ENCODE results near the gene ANP32D. TPM values are rescaled to one million over a fixed set of nuclear protein-coding genes. Genes with fewer than 3 reads are reported as not detected.
"Not testable (repeated sequence)": the region's sequence is repeated elsewhere in the genome, so short reads cannot be mapped to it uniquely, and the experiment has no call there.

The ANP32D gene
- polyA plus RNA-seq (2014; cell fraction: cytosol; rRNA removed) = not detected in 2 replicates
- polyA plus RNA-seq (2014; cell fraction: nucleus; rRNA removed) = not detected in 2 replicates

DNA sequence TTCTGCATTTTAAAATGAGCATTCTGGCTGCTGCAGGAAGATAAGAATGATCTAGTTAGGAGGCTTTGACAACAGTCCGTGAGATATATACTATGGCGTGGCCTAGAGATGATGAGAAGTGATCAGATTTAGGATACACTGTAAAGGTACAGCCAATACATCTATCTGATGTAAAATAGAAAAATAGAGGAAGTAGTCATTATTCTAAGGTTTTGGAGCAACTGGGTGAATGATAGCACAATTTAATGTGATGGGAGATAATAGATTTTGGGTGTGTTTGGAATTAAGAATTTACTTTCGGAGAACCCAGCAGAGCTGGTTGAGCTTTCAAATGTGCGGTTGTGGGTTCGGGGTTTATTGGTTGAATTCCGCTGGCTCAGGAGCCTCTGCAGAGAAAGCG, at the start of gene ANP32D:
ANP32D (plus strand) TSS at position 301 of the 400 bp plus-strand sequence. CDS start 106 bp downstream, outside the sequence.
- no peak for DNase-seq (ENCODE audit: low spot score)

DNA sequence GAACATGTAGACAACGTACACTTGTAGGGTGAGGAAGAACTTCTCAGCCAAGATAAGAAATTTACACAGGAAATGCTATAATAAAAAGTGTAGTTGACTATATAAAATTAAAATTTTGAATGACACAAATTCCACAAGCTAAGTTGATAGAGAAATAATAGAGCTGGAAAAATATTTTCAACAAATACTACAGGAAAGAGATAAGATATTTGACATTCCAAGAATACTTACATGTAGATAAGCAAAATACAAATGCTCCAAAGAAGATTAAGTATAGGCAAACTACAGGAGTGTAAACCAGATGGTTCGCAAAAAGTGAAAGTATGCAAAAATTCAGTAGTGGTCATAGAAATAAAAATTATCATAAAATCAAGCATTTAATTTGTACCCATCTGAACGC, 49.2 kb upstream of the ANP32D start:
- no peak for DNase-seq (ENCODE audit: low spot score)

DNA sequence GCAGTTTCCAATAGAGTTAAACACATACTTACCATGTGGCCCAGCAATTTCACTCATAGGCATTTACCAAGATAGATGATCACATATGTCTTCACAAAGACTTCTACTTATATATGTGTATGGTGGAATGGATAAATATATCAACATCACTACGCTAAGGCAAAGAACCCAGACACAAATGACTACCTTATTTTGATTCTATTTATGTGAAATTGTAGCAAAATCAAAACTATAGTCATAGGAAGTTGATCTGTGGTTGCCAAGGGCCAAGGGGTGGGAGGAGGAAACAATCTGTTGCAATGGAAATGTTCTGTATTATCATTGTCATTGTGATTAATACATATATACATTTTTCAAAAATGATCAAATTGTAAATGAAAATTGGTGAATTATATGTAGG, 47.7 kb upstream of the ANP32D start:
- DNase-seq (ENCODE audit: low spot score) = no peak

DNA sequence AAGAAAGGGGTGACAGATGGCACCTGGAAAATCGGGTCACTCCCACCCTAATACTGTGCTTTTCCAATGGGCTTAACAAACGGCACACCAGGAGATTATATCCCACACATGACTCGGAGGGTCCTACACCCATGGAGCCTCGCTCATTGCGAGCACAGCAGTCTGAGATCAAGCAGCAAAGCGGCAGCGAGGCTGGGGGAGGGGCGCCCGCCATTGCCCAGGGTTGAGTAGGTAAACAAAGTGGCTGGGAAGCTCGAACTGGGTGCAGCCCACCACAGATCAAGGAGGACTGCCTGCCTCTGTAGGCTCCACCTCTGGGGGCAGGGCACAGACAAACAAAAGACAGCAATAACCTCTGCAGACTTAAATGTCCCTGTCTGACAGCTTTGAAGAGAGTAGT, 38.3 kb upstream of the ANP32D start:
- not testable (repeated sequence) for DNase-seq (ENCODE audit: low spot score)

DNA sequence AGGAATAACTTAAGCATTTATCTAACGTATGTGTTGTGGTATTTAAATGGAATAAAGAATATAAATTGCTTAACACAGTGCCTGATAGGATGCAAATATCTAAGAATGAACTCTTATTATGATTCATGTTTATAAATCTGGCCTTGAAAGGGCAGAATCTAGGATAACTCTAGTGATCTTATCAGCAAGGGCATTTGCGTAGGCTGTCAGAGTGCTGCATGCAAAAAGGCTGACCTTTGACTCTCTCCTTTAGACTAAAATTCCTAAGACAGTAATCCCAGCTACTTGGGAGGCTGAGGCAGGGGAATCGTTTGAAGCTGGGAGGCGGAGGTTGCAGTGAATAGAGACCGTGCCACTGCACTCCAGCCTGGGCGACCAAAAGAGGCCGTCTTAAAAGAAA, 31.3 kb upstream of the ANP32D start:
- DNase-seq (ENCODE audit: low spot score) = no peak

DNA sequence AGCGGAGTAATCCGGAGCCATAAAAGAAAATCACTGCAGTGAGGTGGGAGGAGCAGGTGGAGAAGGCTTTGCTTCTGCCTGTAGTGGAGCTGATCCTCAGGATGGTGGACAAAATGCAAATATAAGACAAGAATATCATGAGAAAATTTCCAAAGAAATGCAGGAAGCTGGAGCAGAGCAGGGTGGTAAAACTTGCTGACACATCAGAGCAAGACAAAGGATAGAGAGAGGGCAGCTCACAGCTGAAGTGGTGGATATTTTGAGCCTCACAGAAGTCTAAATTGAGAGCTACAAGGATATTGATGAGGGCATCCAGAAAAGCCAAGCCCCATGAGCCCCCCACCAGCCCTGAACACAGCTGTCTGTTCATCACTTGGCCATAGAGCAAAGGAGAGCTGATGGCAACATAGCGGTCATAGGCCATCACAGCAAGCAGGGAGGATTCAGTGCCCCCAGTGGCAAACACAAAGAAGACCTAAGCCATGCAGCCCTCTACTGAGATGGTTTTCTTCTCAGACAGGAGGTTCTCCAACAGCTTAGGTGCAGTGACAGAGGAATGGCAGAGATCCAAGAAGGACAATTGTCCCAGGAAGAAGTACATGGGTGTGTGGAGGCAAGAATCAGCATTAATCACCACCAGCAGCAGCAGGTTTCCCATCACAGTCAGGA, 30.0 kb upstream of the ANP32D start:
- DNase-seq (ENCODE audit: low spot score) = peak; percentile 32

DNA sequence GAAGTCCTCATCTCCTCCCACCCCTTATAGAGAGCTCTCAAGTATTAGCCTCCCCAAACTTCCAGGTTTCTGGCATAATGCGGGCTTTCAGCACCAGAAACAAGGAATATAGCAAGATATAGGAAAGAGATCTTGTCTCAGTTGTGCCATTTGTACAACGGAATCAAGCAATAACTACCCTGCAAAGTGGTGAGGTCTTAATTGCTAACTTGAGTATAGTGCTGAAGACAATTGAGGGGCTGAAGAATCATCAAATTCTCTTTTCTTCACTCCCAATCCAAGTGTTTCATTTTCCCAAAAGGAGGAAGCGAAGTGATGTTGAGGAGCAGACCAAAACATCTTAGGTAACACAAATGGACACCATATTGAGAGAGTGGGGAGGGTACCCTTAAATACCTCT, 26.8 kb upstream of the ANP32D start:
- DNase-seq (ENCODE audit: low spot score) = no peak

DNA sequence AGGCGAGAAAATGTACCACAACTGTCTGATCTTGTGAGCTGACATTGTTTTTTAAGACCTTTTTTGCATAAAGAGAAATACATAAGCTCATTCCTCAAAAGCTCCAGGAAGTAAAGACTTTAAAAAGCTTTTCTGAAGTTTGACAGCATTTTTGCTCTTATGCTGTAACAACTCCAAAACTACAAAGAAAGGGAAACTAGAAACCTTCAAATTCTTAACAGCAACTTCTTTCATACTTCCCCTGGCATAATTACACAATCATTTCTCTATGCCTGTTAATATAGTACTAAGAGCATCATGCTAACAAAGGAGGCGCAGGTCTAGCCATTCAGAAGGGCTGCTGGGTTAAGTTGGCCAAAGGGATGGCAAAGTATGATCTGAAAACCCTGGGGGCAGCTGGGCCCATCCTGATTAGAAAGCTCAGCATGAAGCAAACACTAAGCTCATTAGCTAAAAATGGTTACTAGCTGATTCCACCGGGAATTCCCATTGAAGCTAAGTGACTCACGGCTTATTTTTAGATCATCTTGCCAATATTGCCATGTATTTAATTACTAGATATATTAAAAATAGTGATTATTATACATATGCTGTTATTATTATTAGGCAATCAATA, 26.1 kb upstream of the ANP32D start:
- no peak for DNase-seq (ENCODE audit: low spot score)

DNA sequence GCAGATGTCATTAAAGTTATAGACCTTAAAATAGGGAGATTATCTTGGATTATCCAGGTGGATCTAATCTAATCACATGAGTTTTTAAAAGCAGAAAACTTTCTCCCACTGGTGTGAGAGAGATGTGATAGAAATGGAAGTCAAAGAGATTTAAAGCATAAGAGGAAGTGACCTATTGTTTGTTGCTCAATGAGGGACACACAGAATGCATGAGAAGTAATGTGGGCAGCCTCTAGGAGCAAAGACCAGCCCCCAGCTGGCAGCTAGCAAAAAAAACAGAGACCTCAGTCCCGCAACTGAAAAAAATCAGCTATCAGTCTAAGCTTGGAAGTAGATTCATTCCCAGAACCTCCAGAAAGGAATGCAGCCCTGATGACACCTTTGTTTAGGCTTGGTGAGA, 24.6 kb upstream of the ANP32D start:
- no peak for DNase-seq (ENCODE audit: low spot score)

DNA sequence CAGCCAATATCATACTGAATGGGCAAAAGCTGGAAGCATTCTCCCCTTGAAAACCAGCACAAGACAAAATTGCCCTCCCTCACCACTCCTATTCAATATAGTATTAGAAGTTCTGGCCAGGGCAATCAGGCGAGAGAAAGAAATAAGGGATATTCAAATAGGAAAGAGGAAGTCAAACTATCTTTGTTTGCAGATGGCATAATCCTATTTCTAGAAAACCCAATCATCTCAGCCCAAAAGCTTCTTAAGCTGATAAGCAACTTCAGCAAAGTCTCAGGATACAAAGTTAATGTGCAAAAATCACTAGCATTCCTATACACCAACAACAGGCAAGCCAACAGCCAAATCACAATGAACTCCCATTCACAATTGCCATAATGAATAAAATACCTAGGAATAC, 21.0 kb upstream of the ANP32D start:
- DNase-seq (ENCODE audit: low spot score) = no peak

DNA sequence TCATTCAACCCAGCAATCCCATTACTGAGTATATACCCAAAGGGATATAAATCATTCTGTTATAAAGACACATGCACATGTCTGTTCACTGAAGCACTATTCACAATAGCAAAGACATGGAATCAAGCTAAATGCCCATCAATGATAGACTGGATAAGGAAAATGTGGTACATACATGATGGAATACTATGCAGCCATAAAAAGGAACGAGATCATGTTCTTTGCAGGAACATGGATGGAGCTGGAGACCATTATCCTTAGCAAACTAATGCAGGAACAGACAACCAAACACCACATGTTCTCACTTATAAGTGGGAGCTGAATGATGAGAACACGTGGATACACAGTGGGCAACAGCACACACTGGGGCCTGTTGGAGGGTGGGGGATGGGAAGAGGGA, 19.4 kb upstream of the ANP32D start:
- not testable (repeated sequence) for DNase-seq (ENCODE audit: low spot score)

DNA sequence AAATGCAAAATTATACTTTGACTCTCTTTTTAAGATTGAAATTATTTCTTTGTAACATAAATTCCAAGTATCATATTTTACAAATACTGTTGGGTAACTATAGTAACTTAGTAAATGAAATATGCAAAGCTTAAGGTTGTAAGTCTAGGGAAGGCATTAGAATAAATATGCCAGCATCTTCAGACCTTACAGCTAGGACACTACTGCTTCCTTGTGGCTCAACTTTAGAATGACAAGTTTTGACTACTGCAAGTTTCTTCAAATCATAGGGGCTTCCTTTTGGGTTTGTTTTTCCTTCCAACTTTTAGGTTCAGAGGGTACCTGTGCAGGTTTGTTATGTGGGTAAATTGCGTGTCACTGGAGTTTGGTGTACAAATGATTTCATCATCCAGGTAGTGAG, 17.7 kb upstream of the ANP32D start:
- DNase-seq (ENCODE audit: low spot score) = peak; percentile 12

DNA sequence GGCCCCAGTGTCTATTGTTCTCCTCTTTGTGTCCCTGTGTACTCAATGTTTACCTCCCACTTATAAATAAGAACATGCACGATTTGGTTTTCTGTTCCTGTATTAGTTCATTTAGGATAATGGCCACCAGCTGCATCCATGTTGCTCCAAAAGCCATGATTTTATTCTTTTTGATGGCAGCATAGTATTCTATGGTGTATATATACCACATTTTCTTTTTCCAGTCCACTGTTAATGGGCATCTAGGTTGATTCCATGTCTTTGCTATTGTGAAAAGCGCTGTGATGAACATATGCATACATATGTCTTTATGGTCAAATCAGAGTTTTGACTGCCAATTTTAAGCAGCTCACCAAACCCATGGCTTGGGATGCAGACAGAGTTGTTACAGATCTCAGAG, 17.2 kb upstream of the ANP32D start:
- DNase-seq (ENCODE audit: low spot score) = no peak

DNA sequence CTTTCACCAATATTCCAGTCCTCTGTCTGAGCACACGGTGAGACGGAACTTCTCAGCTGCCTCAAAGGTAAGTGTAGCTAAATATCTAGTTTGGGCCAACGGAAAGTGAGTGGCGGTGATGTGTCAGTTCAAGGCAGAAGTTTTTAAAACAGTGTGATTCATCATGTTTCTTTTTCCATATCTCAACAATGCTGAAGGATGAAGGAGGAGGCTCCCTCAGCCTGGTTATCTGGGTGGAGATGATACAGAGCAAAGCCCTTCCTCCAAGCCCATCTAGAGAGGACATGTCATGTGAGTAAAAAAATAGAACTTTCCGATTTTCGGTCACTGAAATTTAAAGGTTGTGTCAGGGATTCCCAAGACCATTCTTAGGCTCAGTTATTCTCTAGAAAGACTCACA, 13.1 kb upstream of the ANP32D start:
- DNase-seq (ENCODE audit: low spot score) = no peak

DNA sequence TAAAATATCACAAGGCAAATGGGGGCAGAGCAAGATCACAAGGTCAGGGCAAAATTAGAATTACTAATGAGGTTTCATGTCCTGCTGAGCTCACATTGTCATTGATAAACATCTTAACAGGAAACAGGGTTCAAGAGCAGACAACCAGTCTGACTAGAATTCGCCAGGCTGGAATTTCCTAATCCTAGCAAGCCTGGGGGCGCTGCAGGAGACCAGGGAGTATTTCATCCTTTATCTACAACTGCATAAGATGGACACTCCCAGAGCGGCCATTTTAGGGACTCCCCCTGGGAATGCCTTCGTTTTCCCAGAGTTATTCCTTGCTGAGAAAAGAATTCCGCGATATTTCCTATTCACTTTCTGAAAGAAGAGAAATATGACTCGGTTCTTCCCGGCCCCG, 3.3 kb upstream of the ANP32D start:
- DNase-seq (ENCODE audit: low spot score) = not testable (repeated sequence)

DNA sequence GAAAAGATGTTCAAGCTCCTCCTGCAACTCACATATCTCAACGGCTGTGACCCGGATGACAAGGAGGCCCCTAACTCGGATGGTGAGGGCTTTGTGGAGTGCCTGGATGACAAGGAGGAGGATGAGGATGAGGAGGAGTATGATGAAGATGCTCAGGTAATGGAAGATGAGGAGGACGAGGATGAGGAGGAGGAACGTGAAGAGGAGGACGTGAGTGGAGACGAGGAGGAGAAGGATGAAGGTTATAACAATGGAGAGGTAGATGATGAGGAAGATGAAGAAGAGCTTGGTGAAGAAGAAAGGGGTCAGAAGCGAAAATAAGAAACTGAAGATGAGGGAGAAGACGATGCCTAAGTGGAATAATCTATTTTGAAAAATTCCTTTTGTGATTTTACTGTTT, 702 bp downstream of the ANP32D start:
- no peak for DNase-seq (ENCODE audit: low spot score)

DNA sequence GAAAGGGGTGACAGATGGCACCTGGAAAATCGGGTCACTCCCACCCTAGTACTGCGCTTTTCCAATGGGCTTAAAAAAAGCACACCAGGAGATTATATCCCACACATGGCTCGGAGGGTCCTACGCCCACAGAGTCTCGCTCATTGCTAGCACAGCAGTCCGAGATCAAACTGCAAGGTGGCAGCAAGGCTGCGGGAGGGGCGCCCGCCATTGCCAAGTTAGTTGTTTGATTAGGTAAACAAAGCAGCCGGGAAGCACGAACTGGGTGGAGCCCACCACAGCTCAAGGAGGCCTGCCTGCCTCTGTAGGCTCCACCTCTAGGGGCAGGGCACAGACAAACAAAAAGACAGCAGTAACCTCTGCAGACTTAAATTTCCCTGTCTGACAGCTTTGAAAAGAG, 2.1 kb downstream of the ANP32D start:
- not testable (repeated sequence) for DNase-seq (ENCODE audit: low spot score)

DNA sequence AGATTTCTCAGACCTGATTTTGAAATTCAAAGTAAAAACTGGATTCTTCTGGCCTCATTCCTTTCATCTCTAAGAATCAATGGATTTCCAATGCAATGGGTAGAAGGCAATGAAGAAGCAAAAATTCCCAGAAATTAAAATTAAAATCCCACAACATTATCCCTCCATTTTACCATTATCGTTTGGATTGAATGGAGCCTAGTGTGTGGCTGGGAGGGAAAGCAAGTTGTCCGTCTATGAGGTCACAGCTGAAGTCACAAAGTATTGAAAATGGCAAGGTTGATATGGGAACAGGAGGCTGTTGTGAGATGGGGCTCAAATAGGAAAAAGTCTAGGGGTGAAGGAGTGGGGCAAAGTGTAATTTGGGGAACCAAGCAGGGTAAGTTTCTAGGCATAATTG, 9.8 kb downstream of the ANP32D start, which contains the start of gene C12orf54:
C12orf54 (plus strand) TSS at position 301 of the 400 bp plus-strand sequence. CDS start 799 bp downstream, outside the sequence.
- no peak for DNase-seq (ENCODE audit: low spot score)

DNA sequence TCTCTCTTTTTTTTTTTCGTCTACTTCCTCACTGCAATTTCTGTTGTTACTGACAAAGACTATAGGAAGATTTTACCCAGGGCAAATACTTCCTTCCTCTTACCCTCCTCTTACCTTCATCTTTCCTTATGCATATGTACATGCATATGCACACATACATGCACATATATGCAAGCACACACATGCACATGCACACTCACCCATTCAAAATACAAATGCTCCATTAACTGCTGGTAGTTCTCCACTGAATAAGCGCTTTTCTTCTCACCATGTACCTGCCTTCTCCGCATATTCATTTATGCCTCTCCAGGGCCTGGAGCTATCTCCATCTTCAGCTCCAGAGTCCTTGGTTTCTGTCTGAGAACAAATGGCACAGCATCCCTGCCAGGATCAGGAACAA, 10.6 kb downstream of the ANP32D start:
- DNase-seq (ENCODE audit: low spot score) = no peak

DNA sequence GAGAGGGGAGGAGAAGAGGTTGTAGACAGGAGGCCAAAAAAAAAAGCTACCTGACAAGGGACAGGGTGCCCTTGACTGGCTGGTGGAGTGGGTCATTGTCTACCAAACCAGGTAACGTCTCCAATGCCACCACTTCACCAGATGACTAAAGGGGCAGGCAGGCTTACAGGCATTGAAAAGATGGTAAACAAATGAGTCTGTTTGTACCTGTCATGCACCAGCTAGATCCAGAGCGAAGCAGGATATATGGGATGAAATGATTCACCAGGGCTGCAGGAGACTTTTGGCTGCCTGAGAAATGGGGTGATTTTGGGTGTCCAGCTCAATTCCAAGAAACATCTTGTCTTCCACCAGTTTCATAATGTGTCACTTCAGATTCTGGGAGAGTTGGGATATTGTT, 13.9 kb downstream of the ANP32D start:
- DNase-seq (ENCODE audit: low spot score) = no peak

DNA sequence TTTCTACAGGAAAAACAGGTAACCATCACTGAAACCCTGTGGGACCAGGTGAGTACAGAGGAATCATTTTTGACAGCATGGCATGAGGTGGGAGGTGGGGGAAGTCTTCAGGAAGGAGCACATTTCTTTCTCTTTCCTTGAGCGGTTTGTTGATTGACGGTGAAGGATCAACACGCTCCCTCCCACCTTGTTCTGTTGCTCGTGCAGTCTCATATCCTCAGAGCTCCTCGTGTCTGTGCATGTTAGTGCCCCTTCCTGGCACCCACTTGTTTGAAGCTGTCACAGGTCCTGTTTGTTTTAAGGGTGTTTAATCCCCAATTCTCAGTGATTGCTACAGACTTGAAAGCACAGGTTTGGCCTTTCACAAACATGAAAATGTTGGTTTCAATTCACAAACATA, 14.3 kb downstream of the ANP32D start:
- no peak for DNase-seq (ENCODE audit: low spot score)

DNA sequence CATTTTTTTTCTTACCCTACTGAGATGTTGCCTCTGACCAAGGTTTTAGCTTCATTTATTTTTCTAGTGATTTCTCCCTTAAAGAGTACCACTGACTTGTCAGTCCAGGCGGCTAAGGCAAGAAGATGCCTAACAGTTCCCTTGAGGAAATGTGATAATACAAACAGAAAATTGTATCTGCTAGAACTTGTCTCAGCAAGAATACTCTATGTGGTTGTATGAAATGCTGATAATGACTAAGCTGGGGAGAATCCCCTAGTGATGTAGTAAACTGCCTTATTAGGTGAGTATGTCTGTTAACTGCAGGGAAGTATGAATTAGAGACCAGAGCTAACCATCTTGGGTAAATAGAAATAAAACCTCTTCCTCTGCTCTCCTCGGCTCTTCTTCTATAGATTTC, 16.7 kb downstream of the ANP32D start:
- DNase-seq (ENCODE audit: low spot score) = no peak

DNA sequence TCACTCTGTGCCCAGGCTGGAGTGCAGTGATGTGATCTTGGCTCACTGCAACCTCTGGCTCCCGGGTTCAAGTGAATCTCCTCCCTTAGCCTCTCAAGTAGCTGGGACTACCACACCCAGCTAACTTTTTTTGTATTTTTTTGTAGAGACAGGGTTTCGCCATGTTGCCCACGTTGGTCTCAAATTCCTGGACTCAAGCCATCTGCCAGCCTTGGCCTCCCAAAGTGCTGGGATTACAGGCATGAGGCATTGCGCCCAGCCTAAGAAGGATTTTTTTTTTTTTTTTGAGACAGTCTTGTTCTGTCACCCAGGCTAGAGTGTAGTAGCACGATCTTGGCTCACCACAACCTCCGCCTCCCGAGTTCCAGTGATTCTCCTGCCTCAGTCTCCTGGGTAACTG, 17.1 kb downstream of the ANP32D start:
- not testable (repeated sequence) for DNase-seq (ENCODE audit: low spot score)
